Measurements from ENCODE around the gene NCEH1.
"Not testable (repeated sequence)": the region's sequence is repeated elsewhere in the genome, so short reads cannot be mapped to it uniquely, and the experiment has no call there.

NCEH1 gene

GRCh38 chr3:172600644-172601065 is 110.2 kb downstream of the NCEH1 start:
- H3K27ac ChIP-seq (ENCODE audit: low read depth, low read length), result no peak overlapping the region
- no peaks in the 10 kb centered on the region for H3K27me3 ChIP-seq (ENCODE audit: insufficient read depth, low read length)
- H2AFZ ChIP-seq (ENCODE audit: low read length, unreplicated experiment), result no peak overlapping the region
- H3K4me1 ChIP-seq (ENCODE audit: control insufficient read depth, insufficient read depth, low read length, unreplicated experiment), result peaks cover 14% of the 10 kb centered on the region
- H3K36me3 ChIP-seq (ENCODE audit: insufficient read depth, low read length), result no peaks in the 10 kb centered on the region
- no peaks in the 10 kb centered on the region for H3K79me2 ChIP-seq (ENCODE audit: control insufficient read depth, insufficient read depth, low read length, unreplicated experiment)
- H3K4me3 ChIP-seq (ENCODE audit: low read depth, low read length), result no peak overlapping the region

GRCh38 chr3:172598904-172599303 is 112.0 kb downstream of the NCEH1 start:
- Histone ChIP-seq H3K36me3 (ENCODE audit: insufficient read depth, low read length) (no peaks in the 10 kb centered on the region), H3K27ac (ENCODE audit: low read depth, low read length) (no peak overlapping the region), H3K4me1 (ENCODE audit: control insufficient read depth, insufficient read depth, low read length, unreplicated experiment) (peaks cover 16% of the 10 kb centered on the region), H3K79me2 (ENCODE audit: control insufficient read depth, insufficient read depth, low read length, unreplicated experiment) (no peaks in the 10 kb centered on the region), H2AFZ (ENCODE audit: low read length, unreplicated experiment) (no peak overlapping the region), H3K27me3 (ENCODE audit: insufficient read depth, low read length) (no peaks in the 10 kb centered on the region), H3K4me3 (ENCODE audit: low read depth, low read length) (no peak overlapping the region)

- H3K27me3 ChIP-seq (ENCODE audit: insufficient read depth, low read length), result no peaks in the 10 kb centered on the region
- H3K36me3 ChIP-seq (ENCODE audit: insufficient read depth, low read length), result no peaks in the 10 kb centered on the region
- H3K4me1 ChIP-seq (ENCODE audit: control insufficient read depth, insufficient read depth, low read length, unreplicated experiment), result peaks cover 16% of the 10 kb centered on the region
- H3K27ac ChIP-seq (ENCODE audit: low read depth, low read length), result no peak overlapping the region
- no peaks in the 10 kb centered on the region for H3K79me2 ChIP-seq (ENCODE audit: control insufficient read depth, insufficient read depth, low read length, unreplicated experiment)
- H3K4me3 ChIP-seq (ENCODE audit: low read depth, low read length), result peak overlapping the region; percentile 68
- peak overlapping the region; percentile 97 for H2AFZ ChIP-seq (ENCODE audit: low read length, unreplicated experiment)
These were observed 114.5 kb downstream of the NCEH1 start for GRCh38 chr3:172596394-172596706.

GRCh38 chr3:172595664-172596393 is 115.0 kb downstream of the NCEH1 start:
- Histone ChIP-seq H2AFZ (ENCODE audit: low read length, unreplicated experiment) (peak overlapping the region; percentile 97), H3K36me3 (ENCODE audit: insufficient read depth, low read length) (no peaks in the 10 kb centered on the region), H3K4me1 (ENCODE audit: control insufficient read depth, insufficient read depth, low read length, unreplicated experiment) (peaks cover 16% of the 10 kb centered on the region), H3K4me3 (ENCODE audit: low read depth, low read length) (peak overlapping the region; percentile 68), H3K79me2 (ENCODE audit: control insufficient read depth, insufficient read depth, low read length, unreplicated experiment) (no peaks in the 10 kb centered on the region), H3K27ac (ENCODE audit: low read depth, low read length) (peak overlapping the region; percentile 42), H3K27me3 (ENCODE audit: insufficient read depth, low read length) (no peaks in the 10 kb centered on the region)

GRCh38 chr3:172594900-172595663 is 115.8 kb downstream of the NCEH1 start:
- not testable (repeated sequence) for H3K27me3 ChIP-seq (ENCODE audit: insufficient read depth, low read length); H3K36me3 ChIP-seq (ENCODE audit: insufficient read depth, low read length); H2AFZ ChIP-seq (ENCODE audit: low read length, unreplicated experiment); H3K79me2 ChIP-seq (ENCODE audit: control insufficient read depth, insufficient read depth, low read length, unreplicated experiment); H3K4me3 ChIP-seq (ENCODE audit: low read depth, low read length)
- Histone ChIP-seq H3K4me1 (ENCODE audit: control insufficient read depth, insufficient read depth, low read length, unreplicated experiment) (peaks cover 16% of the 10 kb centered on the region), H3K27ac (ENCODE audit: low read depth, low read length) (peak overlapping the region; percentile 55; the same call in 1 of the 2 replicates)

- Histone ChIP-seq H3K4me1 (ENCODE audit: control insufficient read depth, insufficient read depth, low read length, unreplicated experiment) (peaks cover 16% of the 10 kb centered on the region), H3K27ac (ENCODE audit: low read depth, low read length) (no peak overlapping the region), H3K27me3 (ENCODE audit: insufficient read depth, low read length) (no peaks in the 10 kb centered on the region), H2AFZ (ENCODE audit: low read length, unreplicated experiment) (no peak overlapping the region), H3K4me3 (ENCODE audit: low read depth, low read length) (no peak overlapping the region), H3K36me3 (ENCODE audit: insufficient read depth, low read length) (no peaks in the 10 kb centered on the region), H3K79me2 (ENCODE audit: control insufficient read depth, insufficient read depth, low read length, unreplicated experiment) (no peaks in the 10 kb centered on the region)
These were observed 117.8 kb downstream of the NCEH1 start for GRCh38 chr3:172592898-172593669.

GRCh38 chr3:172591876-172592771 is 118.7 kb downstream of the NCEH1 start:
- H3K4me1 ChIP-seq (ENCODE audit: control insufficient read depth, insufficient read depth, low read length, unreplicated experiment), result peaks cover 16% of the 10 kb centered on the region
- H3K79me2 ChIP-seq (ENCODE audit: control insufficient read depth, insufficient read depth, low read length, unreplicated experiment), result no peaks in the 10 kb centered on the region
- H3K27me3 ChIP-seq (ENCODE audit: insufficient read depth, low read length), result no peaks in the 10 kb centered on the region
- no peak overlapping the region for H2AFZ ChIP-seq (ENCODE audit: low read length, unreplicated experiment)
- H3K4me3 ChIP-seq (ENCODE audit: low read depth, low read length), result no peak overlapping the region
- no peaks in the 10 kb centered on the region for H3K36me3 ChIP-seq (ENCODE audit: insufficient read depth, low read length)
- H3K27ac ChIP-seq (ENCODE audit: low read depth, low read length), result no peak overlapping the region

GRCh38 chr3:172591125-172591605 is 119.7 kb downstream of the NCEH1 start:
- Histone ChIP-seq H3K36me3 (ENCODE audit: insufficient read depth, low read length) (no peaks in the 10 kb centered on the region), H3K4me3 (ENCODE audit: low read depth, low read length) (no peak overlapping the region), H3K79me2 (ENCODE audit: control insufficient read depth, insufficient read depth, low read length, unreplicated experiment) (no peaks in the 10 kb centered on the region), H3K27ac (ENCODE audit: low read depth, low read length) (no peak overlapping the region), H3K27me3 (ENCODE audit: insufficient read depth, low read length) (no peaks in the 10 kb centered on the region), H2AFZ (ENCODE audit: low read length, unreplicated experiment) (no peak overlapping the region), H3K4me1 (ENCODE audit: control insufficient read depth, insufficient read depth, low read length, unreplicated experiment) (peaks cover 21% of the 10 kb centered on the region)

GRCh38 chr3:172586436-172586835 is 124.4 kb downstream of the NCEH1 start:
- no peaks in the 10 kb centered on the region for H3K36me3 ChIP-seq (ENCODE audit: insufficient read depth, low read length)
- H3K79me2 ChIP-seq (ENCODE audit: control insufficient read depth, insufficient read depth, low read length, unreplicated experiment), result no peaks in the 10 kb centered on the region
- H3K4me3 ChIP-seq (ENCODE audit: low read depth, low read length), result peak overlapping the region; percentile 62
- peaks cover 23% of the 10 kb centered on the region for H3K4me1 ChIP-seq (ENCODE audit: control insufficient read depth, insufficient read depth, low read length, unreplicated experiment)
- H3K27me3 ChIP-seq (ENCODE audit: insufficient read depth, low read length), result no peaks in the 10 kb centered on the region
- H3K27ac ChIP-seq (ENCODE audit: low read depth, low read length), result peak overlapping the region; percentile 54
- H2AFZ ChIP-seq (ENCODE audit: low read length, unreplicated experiment), result peak overlapping the region; percentile 97

GRCh38 chr3:172585954-172586353 is 124.9 kb downstream of the NCEH1 start:
- Histone ChIP-seq H3K4me1 (ENCODE audit: control insufficient read depth, insufficient read depth, low read length, unreplicated experiment) (peaks cover 23% of the 10 kb centered on the region), H2AFZ (ENCODE audit: low read length, unreplicated experiment) (peak overlapping the region; percentile 97), H3K4me3 (ENCODE audit: low read depth, low read length) (peak overlapping the region; percentile 62), H3K36me3 (ENCODE audit: insufficient read depth, low read length) (no peaks in the 10 kb centered on the region), H3K27ac (ENCODE audit: low read depth, low read length) (peak overlapping the region; percentile 54), H3K27me3 (ENCODE audit: insufficient read depth, low read length) (no peaks in the 10 kb centered on the region), H3K79me2 (ENCODE audit: control insufficient read depth, insufficient read depth, low read length, unreplicated experiment) (no peaks in the 10 kb centered on the region)
